NCI-H510A (cell line): Measurements from ENCODE around the gene DAAM2.

Source experiments
- DNase-seq: peaks from one replicate; lab custom pipeline; 2025; lab: John Stamatoyannopoulos, UW

Gene DAAM2

DNA sequence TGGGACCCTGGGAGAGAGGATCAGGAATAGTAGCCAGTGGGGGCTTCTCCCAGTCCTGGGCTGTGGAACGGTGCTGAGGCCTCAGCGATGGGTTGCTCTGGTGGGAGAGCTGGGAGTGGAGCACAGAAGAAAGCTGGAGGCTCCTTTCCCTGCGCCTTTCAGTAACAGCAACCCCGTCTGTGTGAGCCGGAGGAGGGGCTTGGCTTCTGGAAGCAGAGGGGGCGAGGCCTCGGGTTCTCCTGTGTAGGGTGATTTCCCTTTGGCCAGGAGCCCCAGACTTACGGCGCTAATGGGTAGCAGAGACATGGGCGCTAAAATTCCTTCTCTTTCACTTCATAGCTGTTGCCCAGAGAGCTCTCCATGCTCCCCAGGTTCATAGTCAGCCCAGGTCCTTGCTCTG, 55.0 kb downstream of the DAAM2 start:
- no peak for DNase-seq

DNA sequence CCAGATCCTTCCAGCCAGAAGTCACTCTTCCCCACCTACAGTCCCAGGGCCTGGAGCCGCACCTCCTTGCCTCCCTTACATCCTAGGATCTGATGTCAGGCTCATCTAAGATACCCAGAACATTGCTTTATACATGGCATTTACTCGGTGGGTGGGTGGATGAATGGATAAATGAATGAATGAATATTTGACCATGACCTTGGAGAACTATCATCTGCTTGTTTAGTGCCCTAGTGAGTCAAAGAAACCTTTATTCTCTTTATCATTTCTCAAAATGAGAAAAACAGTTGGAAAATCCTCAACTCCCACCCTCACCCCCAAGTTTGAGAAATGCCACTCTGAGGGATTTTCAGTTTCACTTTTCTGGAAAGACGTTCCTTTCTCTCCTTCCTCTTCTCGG, 56.0 kb downstream of the DAAM2 start:
- DNase-seq, result no peak

DNA sequence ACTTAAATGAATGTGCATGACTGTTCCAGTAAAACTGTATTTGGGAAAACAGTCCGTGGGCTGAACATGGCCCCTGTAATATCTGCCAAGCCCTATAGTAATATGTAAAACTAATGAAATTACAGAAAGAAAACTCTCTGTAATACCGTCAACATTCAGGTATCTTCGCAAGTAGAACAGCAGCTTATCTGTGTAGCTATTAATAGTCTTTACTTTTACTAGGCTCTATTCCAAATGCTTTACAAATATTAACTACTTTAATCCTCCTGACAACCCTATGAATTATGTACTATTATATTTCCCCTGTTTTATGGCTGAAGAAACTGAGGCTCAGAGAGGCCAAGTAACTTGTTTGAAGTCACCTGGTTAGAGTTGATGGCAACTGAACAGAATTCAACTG, 57.1 kb downstream of the DAAM2 start:
- DNase-seq, result no peak

DNA sequence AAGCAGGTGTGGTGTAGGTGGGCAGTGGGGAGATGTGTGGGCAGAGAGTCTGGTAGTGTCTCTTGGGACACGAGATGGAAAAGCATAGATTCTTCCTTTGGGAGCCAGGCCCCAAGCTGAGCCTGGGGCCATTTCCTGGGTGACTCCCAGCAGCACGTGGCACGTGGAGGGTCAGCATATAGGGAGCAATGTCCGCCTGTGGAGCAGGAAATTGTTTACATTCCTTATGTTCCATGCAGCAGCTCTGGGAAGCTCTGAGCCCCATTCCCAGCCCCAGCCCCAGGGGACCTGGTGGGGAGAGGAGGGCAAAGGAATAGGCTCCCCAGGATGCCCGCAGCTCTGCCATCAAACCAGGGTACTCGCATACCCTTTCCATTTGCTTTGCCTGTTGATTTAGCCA, 57.6 kb downstream of the DAAM2 start:
- DNase-seq, result no peak

DNA sequence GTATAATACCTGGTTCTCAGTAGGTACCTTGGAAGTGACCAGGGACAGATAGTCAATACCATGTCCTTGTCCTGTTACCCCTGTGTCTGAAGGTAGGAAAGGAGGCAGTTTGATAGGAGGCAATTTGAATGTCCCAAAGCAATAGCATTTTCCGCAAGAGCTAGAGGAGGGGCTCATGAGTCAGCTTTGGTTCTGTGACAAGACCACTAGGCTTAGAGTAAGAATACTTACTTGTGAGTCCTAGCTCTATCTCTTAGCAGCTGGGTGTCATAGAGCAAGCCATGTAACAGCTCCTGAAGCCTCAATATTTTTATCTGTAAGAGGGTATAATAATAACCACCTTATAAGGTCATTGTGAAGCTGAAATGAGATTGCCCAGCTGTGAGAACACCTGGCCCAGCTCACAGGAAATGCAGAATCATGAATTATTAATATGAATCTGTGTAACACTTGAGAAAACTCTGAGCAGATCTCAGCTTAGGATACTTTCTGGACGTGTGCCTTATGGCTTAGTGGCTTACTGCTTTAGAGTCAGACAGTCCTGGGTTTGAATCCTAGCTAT, 58.6 kb downstream of the DAAM2 start:
- DNase-seq, result no peak

DNA sequence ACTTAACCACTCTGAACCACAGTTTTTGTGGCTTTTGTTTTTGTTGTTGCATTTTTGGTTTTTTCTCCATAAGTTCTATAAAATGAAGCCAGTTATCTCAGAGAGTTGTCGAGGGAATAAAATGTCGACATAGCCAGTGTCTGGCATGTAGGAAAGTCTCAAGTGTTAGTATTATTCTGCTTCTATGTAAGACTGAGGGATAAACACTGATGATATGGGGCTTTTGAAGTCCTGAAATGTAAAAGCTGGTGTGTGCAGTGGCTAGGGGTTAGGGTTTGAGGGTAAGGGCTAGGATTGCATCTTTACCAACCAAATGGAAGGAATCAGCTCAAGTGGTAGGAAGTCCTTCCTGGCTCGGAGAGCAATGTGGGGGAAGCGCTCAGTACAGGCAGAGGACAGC, 59.2 kb downstream of the DAAM2 start:
- DNase-seq, result no peak

DNA sequence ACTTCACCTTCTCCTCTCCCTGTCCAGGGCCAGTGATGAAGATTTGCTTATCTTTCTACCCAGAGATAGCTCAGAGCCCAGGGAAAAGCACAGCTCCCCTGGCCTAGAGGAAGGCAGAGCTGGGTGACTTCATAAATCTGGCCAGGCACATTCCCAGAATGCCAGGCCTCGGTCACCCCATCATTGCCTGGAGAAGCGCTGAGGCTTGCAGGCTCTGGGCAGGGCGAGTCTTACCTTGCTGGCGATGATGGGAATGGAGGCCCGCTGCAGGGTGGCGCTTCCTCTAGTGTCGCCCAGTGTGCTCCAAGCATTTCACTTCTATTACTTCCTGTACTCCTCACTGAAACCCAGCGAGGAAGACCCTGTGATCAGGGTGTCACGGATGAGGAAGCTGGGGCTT, 60.1 kb downstream of the DAAM2 start:
- no peak for DNase-seq

DNA sequence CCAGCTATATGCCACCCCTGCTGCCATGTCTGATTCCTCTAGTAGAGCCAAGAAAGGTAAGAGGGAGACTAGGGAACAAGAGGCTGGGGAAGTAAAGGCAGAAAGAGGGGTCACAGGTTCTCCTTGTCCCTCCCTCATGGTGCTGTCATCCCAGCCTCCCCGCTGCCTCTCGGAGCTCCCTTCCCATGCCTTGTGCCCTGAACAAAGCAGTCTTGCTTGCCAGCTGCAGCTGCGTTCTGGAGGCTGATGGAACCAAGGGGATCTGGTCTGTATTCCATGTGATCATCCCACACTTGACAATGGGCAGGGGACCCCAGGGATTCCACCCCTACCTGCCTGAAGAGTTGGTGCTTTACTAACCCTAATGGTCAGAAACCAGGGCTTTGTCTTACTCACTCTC, 61.4 kb downstream of the DAAM2 start:
- no peak for DNase-seq

DNA sequence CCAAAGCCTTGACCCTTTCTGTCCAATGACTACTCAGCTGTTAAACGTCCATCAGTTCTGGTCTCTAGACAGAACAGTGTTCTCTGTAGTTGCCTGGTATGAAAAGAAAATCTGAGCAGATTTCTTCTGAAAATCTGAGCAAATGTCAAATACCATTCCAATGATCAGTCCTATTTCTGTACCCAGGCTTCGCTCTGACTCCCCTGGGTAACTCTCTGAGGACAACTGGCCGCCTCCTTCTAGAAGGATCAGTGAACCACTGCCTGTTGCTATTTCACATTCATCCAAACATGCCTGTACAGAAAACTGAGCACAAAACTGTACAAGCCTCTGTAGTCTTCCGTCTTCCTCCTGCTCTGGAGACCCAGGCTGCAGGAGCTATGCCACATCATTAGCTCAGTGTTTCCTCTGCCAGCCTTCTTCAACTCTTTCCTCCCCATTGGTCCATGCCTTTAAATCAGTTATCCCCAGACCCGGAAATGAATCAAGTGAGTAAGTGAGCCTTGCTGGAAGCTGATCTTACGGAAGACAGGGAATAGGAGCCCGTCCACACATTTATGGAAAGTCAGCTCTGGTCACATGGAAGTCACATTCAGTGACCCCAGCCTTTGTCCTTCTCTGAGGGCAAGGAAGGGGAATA, 63.3 kb downstream of the DAAM2 start:
- DNase-seq, result no peak

DNA sequence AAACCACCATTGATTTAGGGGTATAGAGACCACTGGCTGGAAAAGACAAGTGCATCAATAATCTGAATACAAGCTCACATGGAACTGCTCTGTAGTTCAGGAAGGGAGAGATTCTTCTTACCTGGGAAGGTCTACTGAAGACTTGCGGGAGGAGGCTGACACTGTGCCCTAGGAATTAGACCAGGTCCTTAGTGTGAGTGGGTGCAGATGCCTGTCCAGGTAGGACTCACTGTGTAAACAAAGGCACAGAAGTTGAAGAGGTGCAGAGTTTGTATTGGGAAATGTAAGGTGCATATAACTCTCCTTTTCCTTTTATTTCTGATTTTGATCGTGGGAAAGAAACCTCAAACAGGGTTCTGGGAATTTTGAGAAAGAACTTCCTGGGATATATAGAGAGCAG, 66.8 kb downstream of the DAAM2 start:
- DNase-seq, result no peak

DNA sequence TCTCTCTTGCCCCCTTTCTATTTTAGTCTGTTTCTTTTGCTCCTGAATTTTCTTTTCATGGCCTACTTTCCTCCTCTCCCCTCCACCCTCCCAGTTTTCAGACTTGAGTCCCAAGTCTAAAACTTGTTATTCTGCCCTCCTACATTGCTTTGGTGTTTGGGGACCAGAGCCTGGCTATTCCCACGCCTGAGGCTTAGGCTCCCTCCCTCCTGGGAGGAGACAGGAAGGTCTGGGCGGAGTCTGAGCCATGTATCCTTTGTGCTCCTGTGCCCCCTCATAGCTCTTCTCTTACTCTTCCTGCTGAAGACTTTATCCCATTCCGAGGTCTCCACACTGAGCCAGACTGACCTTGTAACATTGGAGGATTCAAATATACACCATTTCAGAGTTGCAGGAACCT, 69.5 kb downstream of the DAAM2 start:
- DNase-seq, result no peak

DNA sequence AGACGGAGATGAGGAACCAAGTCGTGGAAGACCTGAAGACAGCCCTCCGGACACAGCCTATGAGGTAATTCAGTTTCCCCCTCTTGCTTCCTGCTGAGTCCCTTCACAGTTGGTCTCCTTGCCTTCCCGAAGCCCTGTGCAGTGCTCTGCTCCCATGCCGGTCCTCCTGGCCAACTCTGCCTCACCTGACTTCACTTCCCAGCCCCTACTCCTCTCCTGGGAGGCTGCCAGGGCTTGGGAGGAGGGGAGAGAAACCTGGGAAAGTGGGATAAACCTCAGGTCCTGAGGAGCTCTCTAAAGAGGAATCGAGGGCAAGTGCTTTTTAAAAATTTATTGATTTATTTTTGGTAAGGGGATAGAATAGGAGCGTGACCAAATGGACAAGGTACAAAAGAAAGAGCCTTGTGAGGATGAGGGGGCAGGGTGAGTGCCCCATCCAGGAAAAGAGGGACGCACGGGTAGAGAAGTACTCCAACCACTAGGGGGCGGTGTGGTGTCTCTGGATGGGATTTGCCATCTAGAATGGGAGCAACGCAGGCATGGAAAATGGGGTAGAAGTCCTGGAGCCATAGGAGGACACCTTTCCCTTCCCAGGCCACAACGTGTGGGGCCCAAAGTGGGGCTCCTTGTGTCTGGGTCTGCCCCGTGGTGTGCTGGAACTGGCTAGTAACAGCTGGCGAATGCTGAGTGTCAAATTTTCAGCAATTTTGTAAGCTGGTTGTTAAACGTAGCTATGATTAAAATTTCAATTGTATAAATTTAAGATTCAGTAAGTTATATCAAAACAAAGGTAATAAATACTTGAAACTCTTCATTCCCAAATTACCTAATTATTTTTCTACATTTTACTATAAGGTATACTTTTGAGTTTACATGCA, 73.1 kb downstream of the DAAM2 start:
- no peak for DNase-seq

DNA sequence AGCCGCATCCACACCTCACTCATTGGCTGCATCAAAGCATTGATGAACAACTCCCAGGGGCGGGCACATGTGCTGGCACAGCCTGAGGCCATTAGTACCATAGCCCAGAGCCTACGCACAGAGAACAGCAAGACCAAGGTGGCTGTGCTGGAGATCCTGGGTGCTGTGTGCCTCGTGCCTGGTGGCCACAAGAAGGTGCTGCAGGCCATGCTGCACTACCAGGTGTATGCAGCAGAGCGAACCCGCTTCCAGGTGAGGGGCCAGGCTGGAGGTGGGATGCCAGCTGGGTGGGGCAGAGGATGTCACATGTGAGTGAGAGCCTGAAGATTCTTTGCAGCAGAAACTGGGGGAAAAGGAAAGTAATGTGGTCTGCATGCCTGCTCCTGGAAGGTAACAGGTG, 75.4 kb downstream of the DAAM2 start:
- DNase-seq, result no peak

DNA sequence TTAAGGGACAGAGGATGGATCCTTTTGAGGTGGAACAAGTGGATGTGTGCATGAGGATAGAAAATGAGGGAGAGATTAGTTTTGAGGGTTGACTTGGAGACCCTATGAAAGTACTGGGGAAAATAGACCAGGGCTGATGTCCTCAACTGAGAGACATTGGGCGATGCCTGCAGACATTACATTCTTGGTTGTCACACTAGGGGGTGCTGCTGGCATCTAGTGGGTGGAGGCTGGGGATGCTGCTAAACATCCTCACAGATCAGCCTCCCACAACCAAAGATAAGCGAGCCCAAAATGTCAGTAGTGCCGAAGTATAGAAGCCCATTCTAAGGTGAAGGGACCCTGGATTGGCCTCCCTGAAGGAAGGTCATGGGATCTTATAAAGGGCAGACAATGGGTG, 78.8 kb downstream of the DAAM2 start:
- DNase-seq, result no peak

DNA sequence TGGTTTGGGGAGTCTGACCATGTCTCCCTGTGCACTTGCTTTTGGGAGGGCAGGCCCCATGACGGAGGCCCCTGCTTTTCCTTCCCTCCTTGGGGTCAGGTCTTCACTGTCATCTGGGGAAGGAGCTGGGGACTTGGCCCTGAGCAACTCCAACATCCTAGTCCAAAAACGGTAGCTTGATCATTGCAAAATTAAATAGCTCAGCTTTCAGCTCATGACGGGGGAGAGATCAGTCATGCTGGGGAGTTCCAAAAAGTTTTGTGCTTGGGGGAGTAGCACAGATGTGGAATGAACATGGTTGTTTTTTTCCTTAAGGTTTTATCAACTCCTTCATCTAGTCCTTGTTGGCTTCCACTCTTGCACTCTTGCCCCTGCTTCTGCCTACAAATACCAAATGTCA, 81.3 kb downstream of the DAAM2 start:
- DNase-seq, result no peak

DNA sequence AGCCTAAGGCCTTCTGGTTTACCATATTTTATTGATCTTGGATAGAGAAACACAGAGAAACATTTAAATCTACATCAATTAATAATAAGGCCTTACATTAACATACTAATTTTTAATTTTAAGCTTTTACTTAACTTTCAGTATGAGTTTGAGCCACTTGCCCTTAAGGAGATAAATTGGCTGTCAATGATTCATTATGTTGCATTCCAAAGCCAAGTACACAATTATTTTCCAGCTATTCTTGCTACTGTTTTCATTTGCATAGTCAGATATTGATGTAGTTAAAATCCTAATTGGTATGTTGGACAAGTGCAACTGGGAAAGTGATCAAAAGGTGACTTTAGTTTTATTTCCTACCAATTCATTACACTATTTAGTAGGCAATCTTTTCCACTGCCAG, 83.9 kb downstream of the DAAM2 start:
- DNase-seq, result no peak

DNA sequence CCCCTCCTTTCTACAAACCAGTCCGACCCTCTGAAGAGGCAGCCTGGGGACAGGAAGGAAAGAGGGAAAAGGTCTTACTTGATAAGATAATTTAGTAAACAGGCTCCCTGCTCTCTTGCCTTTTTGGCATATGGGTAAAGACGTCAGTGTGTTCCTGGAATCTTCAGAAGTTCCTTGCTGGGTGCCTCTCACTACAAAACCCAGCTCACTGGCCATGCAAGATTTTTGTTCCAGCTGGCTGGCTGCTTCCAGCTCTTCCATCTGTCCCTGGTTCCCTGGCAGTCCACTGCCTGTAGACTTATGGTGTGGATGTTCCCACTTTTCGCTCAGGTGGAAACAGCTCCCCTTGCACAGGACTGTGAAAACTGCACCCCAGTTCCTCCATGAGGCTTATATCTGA, 84.7 kb downstream of the DAAM2 start:
- no peak for DNase-seq

DNA sequence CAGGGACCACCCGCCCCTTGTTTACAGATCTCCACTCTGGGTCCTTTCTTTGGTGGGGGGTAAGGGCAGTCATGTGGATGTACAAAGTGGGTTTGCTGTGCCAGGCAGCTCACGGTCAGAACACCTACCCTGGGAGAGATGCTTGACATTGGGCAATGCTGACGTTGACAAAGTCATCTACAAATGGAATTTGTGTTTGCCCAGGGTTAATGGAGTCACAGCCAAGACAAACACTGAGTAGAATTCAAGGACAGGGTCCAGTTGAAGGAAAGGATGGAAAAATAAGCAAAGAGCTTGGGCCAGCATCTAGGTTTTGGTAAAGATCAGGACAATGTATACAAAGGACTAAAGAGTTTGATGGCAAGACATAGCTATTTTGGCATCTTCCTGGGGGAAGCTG, 87.4 kb downstream of the DAAM2 start:
- DNase-seq, result no peak

DNA sequence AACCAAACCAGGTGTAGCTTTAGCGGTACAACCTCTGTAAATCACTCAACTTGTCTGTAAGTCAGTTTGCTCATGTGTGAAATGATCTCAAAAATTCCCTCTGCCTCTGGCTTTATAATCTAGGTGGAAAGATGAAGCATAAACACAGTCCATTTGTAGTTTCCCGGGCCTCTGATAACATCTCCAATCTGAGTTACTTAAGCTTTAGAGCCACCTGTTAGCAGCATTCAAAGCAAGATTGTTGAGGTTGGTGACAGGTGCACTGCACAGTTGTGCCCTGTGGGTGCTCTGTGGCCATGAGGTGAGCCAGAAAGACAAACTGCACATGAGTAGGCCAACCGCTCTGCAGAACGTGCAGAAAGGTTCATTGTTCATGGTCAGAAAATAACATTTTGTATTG, 88.4 kb downstream of the DAAM2 start:
- DNase-seq, result no peak

DNA sequence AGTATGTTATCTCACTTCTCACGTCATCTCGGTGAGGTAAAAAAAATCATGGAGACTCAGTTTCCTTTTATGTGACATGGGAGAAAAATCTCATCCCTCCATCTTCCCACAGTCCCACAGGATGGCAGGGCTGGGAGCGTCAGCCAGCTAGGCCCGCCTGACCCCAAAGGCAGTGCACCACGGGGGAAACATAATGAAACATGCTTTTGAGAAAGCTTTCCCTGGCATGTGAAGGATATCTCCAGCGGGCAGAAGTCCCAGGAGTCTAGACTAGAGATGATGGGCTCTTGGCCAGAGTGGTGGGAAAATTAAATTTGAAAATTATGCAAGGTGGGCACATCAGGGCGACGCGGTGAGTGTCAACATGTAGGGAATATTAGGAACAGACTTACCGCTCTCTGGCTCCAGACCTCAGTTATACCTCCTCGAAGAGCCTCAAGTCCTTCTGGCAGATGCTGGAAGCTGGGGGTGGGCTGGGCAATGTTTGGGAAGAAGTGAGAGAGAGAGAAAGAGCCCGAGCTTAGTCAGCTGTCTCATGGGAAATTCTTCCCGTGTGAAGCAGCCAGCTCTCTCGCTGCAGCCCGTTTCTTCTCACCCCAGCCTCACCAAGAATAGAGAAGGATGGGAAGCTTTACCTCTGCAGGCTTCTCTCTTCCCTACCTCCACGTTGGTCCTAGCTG, 89.8 kb downstream of the DAAM2 start:
- no peak for DNase-seq

DNA sequence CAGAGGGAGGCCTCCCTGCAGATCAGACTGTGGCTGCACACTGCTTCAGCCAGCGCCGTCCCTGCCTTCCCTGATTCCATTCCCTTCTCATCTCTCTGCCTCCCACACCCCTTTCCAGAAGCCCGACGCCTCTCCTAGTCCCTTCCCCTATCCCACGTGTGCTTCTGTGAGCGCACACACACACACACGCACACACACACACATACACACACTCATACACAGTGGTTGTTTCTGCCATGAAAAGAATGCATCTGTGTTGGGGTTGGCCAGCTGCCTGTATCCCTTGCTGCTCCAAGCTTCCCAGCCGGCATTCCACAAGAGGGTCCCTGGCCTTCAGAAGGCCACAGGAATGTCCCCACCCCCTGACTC, 90.3 kb downstream of the DAAM2 start:
- no peak for DNase-seq

DNA sequence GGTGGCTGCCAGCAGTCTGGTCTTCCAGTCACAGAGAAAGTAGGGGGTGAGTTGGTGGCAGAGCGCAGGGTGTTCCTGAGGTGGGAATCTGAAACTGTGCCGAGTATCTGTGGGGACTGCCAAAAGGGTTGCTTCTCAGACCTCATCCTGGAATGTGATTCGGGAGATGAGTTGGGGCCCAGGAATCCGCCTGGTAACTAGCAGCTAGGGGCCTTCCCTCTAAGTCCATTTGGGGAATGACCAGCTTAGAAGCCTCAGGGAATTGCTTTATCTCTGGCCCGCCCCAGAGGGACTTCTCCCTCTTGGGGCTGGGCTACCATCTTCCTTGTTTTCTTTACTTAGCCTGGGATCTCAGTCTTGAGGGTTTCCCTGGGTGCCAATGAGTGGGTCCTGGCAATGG, 92.5 kb downstream of the DAAM2 start:
- DNase-seq, result no peak

DNA sequence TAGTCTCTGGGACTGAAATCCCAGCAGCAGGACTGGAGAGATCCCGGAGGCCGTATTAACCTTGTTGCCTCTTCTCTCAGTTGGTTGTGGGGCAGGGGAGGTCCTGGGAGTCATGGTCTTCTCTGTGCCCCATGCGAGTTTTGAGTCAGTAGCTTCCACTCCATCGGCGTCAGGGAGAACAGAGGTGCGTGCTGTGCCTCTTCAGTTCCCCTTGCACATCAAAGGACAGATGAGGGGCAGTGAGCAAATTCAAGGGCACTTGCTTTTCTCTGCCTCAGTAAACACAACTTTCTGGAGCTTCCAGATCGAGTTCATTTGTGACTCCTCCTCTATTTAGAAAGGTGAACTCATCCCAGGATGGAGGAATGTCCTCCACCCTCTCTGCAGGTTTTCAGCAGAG, 93.5 kb downstream of the DAAM2 start:
- no peak for DNase-seq
